M059J (cell line): ENCODE measurements around the gene AQP7. TPM values are rescaled to one million over a fixed set of nuclear protein-coding genes. Genes with fewer than 3 reads are reported as not detected.
A peak's percentile ranks its signal among the peaks of the same experiment; 100 is the strongest.
"Not testable (repeated sequence)": the region's sequence is repeated elsewhere in the genome, so short reads cannot be mapped to it uniquely, and the experiment has no call there.

Source experiments
- DNase-seq: peaks from one replicate; pipeline ENCODE4 v3.0.0-alpha.2; 2012; ENCODE audit warnings: low read depth
- total RNA-seq: library from RNA; depleted of rRNA; stranded (reverse); fragments of >200 nt; shearing (Covaris generic); gene quantifications from 2 replicates; pipeline ENCODE4 v1.2.3, GENCODE V29; 2014

The AQP7 gene
- total RNA-seq, 1 experiment from 2014 or later: 0.17 TPM

DNA sequence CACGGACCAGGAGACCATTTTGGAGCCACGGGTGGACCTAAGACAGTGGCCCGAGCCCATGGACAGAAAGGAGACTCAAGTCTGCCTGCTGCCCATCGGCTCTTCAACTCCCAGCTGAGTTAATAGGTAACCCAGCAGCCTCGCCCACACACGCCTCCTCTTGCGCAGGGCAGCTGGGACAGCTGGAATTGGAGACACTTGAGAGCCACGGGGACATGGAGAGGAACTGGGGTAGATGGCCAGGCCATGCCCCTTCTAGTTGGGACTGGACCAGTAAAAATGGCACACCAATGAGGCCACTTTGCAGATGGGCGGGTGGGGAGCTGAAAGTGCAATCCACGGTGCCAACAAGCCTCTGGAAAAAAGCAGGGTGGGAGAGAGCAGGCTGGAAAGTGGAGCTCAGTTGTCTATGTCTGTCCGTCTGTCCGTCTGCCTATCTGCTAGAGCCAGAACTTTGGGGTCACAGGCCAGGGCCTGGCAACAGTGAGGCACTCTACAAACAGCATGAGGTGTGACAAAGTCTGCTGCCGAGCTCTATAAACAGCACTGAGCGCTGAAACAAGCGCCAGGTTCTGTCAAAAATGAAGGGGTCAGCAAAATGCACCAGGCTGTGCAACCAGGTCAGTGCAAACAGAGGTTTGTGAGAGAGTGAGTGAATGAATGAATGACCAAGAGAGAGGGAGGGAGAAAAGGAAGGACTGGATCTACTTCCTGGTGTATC is 7.0 kb downstream of the AQP7 start:
- DNase-seq: not testable (repeated sequence)

DNA sequence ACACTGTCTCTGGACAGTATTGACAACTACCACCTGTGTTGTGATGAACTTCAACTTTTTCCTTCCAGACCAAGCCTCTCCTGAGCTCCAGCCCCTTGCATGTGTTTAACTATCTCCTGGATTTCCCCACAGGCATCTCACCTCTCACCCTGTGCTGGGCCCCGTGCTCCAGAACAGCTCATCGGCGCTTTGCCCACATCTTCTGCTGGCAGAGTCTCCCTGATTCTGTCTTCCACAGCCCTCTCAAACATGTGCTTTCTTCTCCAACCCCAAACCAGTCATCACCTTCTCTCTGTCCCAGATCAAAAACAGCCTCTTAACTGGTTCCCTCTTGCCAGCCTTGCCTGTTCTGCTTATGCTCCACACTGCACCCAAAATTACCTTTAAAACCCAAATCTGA is 8.4 kb downstream of the AQP7 start:
- DNase-seq: not testable (repeated sequence)

DNA sequence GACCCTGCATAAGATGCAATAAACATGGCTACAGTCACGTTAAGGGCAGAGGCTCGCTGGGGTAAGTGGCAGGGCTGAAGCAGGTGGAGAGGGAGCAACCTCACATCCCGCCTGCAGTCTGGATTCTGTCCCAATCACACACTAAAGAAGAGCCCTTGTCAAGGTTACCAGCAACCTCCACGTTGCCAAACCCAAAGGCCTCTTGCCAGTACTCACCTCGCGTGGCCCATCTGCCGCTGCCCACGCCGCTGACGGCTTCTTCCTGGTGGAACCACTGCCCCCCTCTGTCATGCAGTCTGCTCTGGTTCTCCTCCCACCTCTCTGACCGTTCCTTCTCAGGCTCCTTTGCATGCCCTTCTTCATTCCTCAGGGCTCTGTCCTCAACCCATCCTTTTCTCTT is 8.8 kb downstream of the AQP7 start:
- DNase-seq: no peak

DNA sequence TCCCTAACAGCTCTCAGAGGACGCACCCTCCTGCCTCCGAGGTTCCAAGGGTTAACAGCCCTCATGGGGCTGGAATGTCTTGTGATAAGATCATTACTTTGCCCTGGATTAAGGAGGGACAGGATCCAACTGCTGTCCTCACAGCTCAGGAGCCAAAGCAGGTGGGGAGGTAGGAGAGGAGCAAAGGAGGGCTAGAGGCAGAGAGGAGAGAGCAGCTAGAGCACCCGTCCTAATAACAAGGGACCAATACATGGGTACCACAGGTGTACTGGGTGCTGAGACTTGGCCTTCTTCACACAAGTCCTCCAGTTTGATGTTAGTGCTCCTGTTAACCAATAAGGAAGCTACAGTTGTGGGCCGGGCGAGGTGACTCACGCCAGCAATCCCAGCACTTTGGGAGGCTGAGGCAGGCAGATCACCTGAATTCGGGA is 9.8 kb downstream of the AQP7 start:
- peak; percentile 24 for DNase-seq

DNA sequence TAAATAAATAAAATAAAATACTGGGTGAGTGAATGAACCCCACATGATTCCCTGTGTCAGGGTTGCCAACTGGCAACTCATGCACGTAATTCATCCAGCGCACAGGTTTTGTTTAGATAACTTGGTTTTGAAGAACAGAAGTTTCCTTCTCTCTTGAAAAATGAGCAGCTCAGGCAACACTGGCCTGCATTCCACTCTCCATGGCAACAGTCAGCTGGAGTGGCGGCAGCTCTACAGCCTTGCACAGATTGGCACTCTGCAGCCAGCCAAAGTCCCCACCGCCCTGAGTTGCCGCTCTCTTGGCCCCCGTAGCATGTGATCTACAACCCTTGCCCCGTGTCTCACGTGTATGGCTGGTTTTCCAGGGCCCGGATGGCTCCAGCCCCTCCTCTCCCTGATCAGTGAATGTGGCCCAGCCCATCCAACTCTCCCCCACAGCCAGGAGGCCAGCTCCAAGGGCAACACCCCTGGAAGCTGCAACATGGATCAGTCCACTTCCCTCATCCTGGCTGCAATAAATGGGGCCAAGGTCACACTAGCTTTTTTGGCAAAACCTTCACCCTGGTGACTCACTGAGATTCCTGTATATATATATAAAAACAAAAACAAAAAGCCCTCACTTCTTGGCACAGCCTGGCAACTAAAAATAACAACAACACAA is 11.1 kb downstream of the AQP7 start:
- peak; percentile 98 for DNase-seq

DNA sequence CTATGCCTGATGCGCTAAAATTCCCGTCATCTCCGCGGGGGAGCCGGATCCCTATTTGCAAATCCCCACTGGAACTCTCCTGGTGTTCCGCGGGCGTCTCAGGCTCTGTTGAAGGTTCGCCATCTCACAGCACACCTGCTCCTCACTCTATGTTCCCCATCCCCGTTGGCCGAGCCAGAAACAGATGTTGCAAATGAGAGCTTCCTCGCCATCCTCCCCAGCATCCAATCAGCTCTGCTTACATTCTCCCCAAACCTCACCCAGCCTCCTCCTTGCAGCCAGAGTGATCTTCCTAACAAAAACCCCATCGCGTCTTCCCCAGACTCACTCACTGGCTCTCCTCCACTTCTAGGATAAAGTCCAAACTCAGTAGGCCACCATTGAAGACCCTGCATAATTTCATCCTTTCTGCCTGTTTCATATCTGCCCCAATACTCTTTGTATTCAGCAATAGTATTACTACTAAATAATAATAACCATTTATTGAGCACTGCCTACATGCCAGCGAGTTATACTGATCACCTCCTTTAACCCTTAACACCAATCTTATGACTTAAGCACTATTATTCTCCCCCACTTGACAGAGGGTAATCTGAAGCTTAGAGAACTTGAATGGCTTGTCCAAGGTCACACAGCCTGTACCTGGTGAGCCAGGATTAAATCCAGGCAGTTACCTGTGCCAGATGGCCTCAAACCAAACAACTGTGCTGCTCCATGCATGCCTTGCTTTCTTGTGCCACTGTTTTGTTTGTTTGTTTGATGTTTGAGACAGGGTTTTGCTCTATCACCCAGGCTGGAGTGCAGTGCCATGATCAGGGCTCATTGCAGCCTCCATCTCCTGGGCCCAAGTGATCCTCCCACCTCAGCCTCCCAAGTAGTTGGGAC is 14.0 kb downstream of the AQP7 start:
- no peak for DNase-seq

DNA sequence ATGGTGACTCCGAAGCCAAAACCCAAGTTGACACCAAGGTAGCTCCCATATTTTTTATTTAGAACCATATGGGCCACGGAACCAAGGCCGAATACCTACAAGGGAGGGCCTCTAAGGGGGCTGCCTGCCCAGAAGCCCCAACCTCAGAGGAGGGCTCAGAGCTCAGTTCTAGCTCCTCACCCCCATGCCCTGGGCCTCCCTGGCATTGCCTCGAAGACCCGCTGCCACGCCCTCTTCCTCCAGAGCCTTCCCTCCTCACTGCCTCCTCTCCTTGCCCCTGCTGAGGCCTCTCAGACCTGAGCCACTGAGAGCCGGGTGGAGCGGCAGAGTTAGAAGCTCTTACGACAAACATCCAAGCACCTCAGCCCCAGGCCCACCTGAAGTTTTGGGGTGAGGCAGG is 15.4 kb downstream of the AQP7 start:
- not testable (repeated sequence) for DNase-seq

DNA sequence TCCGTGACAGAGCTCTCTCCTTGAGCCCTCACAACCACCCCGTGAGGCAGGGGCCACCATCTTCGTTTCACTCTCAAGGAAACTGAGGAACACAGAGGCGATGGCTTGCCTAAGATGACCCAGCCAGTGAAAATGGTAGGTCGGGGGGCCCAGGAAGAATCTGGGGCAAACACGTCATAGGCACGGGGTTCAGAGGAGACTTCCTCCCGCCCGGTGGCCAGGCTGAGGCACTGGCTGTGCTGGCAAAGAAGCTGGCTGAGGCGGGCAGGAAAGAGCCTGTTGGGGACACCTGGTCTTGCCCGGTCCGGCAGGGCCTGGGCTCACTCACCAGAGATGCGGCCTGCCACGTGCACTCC is 15.7 kb downstream of the AQP7 start:
- not testable (repeated sequence) for DNase-seq

DNA sequence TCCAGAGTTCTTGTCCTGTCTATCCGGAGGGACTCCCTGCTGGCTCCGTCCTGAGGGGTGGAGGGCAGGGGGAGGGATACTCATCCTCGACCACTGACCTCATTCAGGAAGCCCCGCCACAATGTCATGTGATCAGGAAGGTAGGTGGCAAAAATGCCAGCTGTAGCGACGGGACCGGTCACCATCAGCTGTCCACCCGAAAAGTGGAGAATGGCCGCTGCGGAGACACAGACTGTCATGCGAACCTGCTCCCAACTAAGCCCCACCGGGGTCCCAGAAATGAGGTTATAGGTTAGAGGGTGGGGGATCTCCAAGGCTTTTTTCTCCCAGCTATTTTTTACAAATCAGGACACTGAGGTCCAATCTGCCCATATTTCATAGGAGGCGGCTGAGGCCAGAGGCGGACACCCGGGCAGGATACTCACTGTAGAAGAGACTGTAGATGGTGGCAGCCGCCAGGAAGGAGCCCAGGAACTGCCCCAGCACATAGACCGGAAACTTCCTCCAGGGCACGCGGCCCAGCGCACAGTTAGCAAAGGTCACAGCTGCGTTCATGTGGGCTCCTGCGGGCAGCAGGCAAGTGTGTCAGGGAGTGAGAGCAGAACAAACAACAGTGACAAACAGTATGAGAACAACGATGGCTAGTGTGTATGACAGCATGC is 16.3 kb downstream of the AQP7 start:
- DNase-seq: not testable (repeated sequence)

DNA sequence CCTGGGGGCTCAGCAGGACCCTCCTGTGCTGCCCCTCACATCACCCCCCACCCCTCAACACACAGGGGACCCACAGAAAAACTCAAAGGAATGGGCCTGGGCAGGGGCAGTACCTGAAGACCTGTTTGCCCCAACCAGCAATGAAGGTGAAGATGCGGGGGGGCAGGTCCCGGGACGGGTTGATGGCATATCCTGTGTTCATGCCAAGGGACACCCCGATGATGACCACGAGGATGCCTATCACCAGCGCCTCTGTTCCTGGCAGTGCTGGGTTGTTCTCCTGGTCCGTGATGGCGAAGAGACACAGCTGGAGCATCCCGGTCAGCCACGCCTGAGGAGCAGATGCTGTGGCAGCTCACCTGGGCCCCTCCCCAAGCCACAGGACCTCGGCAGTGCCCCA is 16.8 kb downstream of the AQP7 start:
- not testable (repeated sequence) for DNase-seq

DNA sequence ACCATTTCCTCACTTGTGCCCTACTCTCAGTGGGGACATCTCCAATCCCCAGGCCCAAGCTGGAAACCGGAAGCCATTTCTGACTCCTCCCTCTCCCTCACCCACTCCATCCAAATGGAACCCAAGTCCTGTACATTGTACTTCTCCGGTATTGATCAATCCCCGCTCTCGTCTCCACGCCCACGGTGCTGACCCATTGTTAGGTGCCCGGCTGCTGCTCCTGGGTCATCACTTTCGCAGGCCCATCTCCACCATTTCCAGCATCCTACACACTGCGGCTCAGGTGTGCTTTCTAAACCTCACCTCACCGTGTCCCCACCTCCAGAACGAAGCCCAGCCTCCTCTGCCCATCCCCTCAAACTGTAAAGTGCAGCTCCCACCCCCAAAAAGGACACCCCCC is 19.0 kb downstream of the AQP7 start:
- DNase-seq: not testable (repeated sequence)

DNA sequence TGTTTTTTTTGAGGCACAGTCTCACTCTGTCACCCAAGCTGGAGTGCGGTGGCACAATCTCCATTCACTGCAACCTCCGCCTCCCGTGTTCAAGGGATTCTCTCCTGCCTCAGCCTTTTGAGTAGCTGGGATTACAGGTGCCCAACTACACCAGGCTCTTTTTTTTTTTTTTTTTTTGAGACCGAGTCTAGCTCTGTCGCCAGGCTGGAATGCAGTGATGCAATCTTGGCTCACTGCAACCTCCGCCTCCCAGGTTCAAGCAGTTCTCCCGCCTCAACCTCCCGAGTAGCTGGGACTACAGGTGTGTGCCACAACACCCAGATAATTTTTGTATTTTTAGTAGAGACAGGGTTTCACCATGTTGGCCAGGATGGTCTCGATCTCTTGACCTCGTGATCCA is 20.0 kb downstream of the AQP7 start:
- peak; percentile 22 for DNase-seq

DNA sequence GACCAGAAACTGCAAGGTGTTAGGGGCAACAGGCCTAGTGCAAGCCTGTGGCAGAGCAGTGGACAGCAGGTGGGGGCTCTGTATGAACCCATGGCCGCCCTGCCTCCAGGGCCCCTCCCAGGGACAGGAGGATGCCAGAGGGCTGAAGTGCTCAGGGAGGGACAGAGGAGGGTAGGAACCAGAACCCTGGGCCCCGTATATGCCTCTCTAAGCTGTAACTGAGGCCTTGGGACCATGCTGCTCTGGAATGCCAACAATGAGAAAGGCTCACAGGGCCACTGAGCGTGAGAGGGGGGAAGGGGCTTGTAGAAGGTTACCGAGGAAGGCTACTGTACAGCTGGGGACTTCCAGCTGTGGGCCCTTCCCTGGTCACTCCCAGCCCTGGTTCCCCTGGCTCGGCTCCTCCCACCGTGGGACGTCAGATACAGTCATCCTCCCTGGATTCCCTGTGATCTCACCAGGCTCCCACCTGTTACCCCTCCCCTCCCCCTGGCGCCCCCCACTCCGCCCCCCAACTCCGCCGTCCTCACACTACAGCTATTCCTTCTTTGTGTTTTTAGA is 21.1 kb downstream of the AQP7 start:
- DNase-seq: no peak

DNA sequence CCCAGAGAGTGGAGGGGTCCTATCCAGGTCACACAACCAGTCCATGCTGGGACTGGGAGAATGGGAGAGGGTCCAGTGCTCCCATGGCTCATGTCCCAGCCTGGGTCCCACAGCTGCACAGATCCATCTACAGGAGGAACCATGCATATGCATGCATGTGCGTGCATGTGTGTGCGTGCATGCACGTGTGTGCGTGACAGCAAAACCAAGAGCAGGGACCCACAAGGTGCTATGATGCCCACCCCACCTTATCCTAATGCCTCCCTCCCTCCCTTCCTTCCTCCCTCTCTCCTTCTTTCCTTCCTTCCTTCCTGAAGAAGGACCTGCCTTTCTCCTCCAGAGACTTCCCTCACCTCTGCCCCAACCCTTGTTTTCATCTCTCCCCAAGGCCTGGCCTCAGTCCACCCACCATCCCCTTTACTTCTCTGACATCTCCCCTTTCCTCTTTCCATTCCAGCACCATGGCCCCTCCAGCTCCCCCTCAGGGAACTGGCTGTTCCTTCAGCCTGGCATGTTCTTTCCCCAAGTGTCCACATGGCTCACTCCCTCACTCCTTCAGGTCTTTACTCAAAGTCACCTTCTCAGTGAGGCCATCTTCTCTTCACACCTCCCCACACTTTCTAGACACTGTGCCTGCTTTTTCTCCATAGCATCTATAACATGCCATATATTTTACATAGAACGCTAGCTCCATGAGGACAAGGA is 21.8 kb downstream of the AQP7 start:
- DNase-seq: no peak

DNA sequence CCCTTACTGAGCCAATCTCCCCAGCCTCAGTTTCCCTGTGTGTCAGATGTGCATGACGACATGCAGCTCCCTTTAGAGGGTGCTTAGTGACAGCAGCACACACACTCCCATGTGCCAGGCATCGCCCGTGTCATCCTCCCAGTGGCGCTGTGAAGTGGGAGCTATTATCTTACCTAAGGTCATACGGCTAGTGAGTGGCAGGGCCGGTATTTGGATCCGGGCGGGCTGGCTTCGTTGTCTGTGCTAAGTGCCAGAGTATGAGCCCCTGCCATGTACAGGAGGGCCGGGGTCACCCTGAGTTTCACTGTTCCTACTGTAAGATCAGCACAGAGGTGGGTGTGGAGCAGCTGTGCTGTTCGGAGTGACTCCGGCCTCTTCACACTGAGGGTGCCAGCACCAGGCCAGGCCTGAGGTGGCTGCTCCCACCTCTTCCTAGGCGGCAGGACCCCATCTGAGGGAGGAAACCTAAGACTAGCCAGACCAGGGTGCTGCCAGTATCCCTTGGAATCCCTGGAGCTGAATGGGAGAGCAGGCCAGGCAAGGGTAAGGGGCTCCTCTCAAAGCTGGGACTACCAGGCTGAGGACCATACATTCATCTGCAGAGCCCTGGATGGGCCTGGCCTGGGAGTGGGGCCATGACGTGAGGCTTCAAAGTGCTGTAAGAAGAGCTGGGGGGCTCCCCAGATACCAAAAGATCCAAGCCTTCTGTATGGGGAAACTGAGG is 22.5 kb downstream of the AQP7 start:
- no peak for DNase-seq

DNA sequence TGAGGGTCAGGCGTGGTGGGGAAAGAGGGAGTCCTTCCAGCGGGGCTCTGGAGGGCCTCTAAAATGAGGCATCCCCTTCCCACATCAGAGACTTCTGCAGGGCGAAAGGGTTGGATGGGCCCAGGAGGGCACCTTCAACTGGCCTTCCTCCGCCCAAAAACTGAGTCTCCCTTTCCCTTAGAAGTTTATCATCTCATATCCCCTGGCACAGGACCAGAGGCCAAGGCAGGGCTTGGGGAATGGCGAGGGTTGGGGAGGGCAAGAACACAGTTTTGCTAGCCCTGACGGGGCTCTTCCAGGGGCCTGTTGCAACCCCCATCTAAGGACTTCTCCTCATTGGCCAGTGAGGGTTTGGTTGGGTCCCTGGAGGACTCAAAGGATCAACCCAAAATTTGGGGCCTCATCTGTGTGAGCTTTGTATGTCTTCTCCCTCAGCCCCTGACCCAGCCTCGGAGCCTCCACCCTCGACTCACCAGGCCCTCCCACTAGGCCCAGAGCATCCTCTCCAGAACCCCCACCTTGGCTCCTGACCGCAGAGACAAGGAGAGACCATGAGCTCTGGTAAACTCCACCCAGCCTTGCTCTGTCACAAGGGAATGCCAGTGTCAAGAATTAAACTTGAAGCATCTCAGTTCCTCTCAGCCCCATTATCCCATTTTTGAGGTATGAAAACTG is 24.1 kb downstream of the AQP7 start:
- DNase-seq: no peak

DNA sequence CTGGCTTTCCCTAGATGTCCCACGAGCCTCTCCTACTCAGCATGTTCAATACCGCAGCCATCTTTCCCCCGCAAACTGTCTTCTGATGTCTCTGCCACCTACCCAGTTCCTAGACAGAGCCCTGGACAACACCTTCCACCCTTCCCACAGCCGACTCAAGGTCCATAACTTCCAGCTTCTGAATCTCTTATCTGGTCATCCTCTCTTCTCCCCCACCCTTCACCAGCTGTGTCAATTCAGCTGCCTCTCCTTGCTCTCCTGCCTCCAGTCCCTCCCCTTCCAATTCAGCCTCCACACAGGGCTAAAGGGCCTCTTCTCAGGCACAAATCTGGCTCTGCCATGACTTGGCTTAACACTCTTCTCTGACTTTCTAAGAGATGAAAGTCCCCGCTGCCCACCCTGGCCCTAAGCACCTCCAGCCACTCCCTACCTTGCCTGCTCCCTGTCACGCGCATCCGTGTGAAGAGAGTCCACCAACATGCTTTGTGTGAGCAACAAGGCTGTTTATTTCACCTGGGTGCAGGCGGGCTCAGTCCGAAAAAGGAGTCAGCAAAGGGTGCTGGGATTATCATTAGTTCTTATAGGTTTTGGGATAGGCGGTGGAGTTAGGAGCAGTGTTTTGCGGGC is 25.2 kb downstream of the AQP7 start:
- DNase-seq: no peak

DNA sequence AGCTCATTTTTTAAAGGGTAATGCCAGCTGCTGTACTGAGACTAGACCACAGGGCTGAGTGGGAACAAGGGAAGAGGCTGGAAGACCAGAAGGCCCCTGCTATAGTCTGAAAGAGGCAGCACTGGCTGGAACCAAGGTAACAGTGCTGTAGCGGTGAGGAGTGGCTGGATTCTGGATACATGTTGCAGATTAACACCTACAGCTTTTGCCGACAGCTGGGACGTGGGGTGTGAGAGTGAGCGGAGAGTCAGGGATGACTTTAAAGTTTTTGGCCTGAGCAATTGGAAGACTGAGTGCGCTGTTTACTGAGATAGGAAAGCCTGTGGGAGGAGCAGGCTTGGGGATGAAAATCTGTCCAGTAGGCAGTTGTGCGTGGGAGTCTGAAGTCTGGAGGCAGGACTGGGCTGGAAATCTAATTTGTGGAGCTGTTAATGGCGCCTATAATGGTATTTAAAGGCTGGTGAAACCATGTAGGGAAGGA is 26.5 kb downstream of the AQP7 start:
- DNase-seq: no peak

DNA sequence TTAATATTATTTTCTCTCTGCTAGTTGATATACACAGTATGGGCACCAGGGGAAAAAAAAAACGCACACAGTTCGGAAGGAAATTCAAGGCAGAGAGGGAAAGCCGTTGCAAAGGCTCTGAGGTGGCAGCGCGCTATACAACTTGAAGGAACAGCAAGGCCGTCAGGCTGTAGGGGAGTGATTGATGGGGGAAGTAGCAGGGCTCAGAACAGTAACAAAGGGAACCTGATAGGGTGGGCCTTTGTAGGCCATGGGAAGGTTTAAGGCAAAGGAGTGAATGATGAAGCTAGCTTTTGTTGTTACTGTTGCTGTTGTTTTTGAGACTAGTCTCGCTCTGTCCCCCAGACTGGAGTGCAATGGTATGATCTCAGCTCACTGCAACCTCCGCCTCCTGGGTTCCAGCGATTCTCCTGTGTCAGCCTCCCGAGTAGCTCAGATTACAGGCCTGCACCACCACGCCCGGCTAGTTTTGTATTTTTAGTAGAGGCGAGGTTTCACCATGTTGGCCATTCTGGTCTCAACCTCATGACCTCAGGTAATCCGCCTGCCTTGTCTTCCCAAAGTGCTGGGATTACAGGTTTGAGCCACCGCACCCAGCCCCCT is 27.0 kb downstream of the AQP7 start:
- DNase-seq: no peak
